Measurements from ENCODE around the gene TOP3B.
A peak's percentile ranks its signal among the peaks of the same experiment; 100 is the strongest.

TOP3B gene

DNA sequence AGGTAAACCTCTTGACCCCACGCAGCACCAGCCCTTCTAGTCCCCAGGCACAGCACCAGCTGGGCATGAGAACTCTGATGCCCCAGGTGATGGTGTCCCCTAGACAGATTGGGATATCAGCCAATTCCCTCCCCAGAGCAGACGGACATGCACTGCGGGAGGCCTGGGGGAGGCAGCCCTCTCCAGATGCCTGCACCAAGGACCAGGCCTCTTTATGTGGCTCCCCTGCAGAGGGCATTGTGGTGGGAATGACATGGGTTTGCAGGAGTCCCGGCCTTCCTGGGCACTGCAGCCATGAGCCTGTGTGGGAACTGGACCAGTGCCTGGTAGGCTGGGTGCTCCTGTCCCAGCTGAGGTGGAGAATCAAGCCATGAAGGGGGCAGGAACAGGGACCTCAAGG lies 55.9 kb downstream of the TOP3B start:
- Histone ChIP-seq H3K9ac (ENCODE audit: low read length) (no peak overlapping the region), H3K4me1 (ENCODE audit: control insufficient read depth, insufficient read depth, low read length) (no peaks in the 10 kb centered on the region), H3K36me3 (ENCODE audit: control insufficient read depth, insufficient read depth, low read length, severe bottlenecking) (peaks cover 44% of the 10 kb centered on the region), H3K9me3 (ENCODE audit: control insufficient read depth, low read length) (no peaks in the 10 kb centered on the region), H3K27me3 (replicated peaks; ENCODE audit: control insufficient read depth, insufficient read depth, low read length) (no peaks in the 10 kb centered on the region), H3K4me3 (ENCODE audit: low read length) (no peak overlapping the region)
- no peak for DNase-seq (ENCODE audit: low read depth)

DNA sequence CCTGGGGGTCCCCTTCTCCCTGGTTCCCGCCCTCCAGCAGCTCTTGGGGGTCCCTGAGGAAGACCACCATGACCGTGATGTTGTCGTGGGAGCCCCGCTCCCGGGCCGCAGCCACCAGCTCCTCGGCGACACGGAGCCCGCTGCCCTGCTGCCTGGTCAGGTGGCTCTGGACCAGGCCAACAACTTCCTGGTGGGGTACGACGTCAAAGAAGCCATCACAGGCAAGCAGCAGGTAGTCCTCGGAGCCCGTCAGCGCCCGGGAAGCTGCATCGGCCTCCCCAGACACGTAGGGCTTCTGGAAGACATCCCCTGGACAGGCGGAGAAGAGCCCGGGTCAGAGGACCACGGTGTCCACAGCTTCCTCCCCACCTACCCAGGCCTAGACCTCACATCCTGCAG lies 59.4 kb downstream of the TOP3B start:
- no peaks in the 10 kb centered on the region for H3K27me3 ChIP-seq (replicated peaks; ENCODE audit: control insufficient read depth, insufficient read depth, low read length)
- H3K36me3 ChIP-seq (ENCODE audit: control insufficient read depth, insufficient read depth, low read length, severe bottlenecking) = peaks cover 17% of the 10 kb centered on the region
- peaks cover 3% of the 10 kb centered on the region for H3K4me1 ChIP-seq (ENCODE audit: control insufficient read depth, insufficient read depth, low read length)
- H3K9ac ChIP-seq (ENCODE audit: low read length) = no peak overlapping the region
- H3K4me3 ChIP-seq (ENCODE audit: low read length) = no peak overlapping the region
- no peak for DNase-seq (ENCODE audit: low read depth)
- H3K9me3 ChIP-seq (ENCODE audit: control insufficient read depth, low read length) = no peaks in the 10 kb centered on the region

DNA sequence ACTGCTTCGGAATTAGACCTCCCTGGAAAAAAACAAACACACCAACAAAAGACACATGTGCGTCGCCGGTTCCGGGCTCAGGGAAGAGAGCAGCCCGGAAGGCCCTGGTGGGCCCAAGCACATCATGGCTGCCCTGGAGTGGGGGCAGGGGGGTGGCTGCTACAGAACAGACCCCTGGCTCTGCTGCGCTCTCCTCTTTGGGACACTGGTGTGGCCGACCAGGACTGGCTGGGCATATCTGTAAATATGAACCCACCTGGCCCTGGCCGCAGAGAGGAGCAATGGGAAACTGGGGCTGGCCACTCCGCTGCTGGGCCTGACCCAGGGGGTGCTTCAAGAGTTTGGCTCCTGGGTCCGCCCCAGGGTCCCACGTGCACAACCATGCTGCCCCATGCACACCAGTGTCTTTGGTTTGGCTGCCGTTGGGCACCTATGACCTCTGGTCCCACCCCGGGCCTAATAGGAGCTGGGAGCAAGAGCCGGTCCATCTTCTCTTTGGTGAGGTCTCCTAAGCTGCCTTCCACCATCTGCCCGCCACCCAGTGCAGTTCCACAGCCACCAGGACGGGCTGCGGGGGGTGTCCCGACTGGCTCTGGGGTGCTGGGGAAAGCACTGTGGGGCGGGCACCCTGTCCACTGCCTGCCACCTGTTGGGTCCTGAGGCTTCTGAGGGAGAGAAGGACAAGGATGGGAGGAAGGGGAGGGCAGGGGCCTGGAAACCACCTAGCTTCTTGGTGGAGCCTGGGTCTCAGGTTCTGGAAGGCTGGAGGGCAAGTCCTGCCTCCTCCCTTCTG lies 60.0 kb downstream of the TOP3B start:
- Histone ChIP-seq H3K27me3 (replicated peaks; ENCODE audit: control insufficient read depth, insufficient read depth, low read length) (no peaks in the 10 kb centered on the region), H3K4me1 (ENCODE audit: control insufficient read depth, insufficient read depth, low read length) (peaks cover 3% of the 10 kb centered on the region), H3K36me3 (ENCODE audit: control insufficient read depth, insufficient read depth, low read length, severe bottlenecking) (peaks cover 15% of the 10 kb centered on the region), H3K9me3 (ENCODE audit: control insufficient read depth, low read length) (no peaks in the 10 kb centered on the region), H3K9ac (ENCODE audit: low read length) (no peak overlapping the region), H3K4me3 (ENCODE audit: low read length) (no peak overlapping the region)
- DNase-seq (ENCODE audit: low read depth) = no peak

DNA sequence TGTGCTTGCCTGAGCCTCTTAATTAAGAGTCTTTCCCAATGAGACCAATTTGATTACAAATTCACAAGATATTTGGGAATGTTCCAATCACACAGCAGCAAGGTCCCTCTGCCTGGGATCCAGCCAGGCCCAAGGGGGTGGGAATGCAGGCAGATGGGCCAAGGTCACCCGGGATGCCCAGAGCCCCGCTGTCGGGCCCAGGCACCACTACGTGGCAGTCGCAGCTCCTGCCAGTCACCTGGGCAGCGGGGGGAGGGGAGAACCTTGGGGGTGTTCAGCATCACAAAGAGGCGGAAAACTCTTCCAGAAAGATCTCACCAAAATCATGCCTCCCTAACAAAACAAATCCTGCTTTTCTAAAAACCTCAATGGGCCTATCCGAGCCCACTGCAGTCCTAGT lies 60.9 kb downstream of the TOP3B start:
- H3K4me3 ChIP-seq (ENCODE audit: low read length) = no peak overlapping the region
- peaks cover 3% of the 10 kb centered on the region for H3K4me1 ChIP-seq (ENCODE audit: control insufficient read depth, insufficient read depth, low read length)
- H3K9me3 ChIP-seq (ENCODE audit: control insufficient read depth, low read length) = no peaks in the 10 kb centered on the region
- no peak overlapping the region for H3K9ac ChIP-seq (ENCODE audit: low read length)
- H3K36me3 ChIP-seq (ENCODE audit: control insufficient read depth, insufficient read depth, low read length, severe bottlenecking) = peaks cover 11% of the 10 kb centered on the region
- no peaks in the 10 kb centered on the region for H3K27me3 ChIP-seq (replicated peaks; ENCODE audit: control insufficient read depth, insufficient read depth, low read length)
- peak; percentile 6 for DNase-seq (ENCODE audit: low read depth)

DNA sequence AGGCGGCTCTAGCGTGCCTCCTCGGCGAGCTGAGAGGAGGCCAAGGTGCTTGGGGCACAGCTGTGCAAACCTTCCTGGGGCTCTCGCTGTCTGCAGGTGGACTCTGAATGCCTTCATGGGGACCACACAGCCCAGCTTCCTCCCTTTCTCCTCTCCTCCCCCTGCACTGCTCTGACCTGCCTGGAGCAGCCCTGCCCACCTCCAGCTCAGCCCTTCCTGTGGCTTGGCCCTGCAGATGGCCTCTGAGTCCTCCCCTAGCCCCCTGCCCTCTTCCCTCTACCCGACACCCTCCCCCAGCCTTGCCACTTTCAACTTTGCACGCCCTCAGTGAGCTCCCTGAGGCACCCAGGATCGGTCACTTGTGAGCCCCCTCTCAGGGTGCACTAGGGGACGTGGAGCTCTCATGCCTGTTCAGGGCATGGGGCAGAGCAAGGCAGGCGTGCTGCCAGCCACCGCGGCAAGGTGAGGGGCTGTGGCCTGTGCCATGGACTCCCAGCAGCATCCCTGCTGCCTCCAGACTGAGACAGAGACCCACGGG lies 61.3 kb downstream of the TOP3B start:
- no peaks in the 10 kb centered on the region for H3K27me3 ChIP-seq (replicated peaks; ENCODE audit: control insufficient read depth, insufficient read depth, low read length)
- no peaks in the 10 kb centered on the region for H3K9me3 ChIP-seq (ENCODE audit: control insufficient read depth, low read length)
- no peak overlapping the region for H3K4me3 ChIP-seq (ENCODE audit: low read length)
- peaks cover 7% of the 10 kb centered on the region for H3K36me3 ChIP-seq (ENCODE audit: control insufficient read depth, insufficient read depth, low read length, severe bottlenecking)
- no peak for DNase-seq (ENCODE audit: low read depth)
- no peak overlapping the region for H3K9ac ChIP-seq (ENCODE audit: low read length)
- peaks cover 3% of the 10 kb centered on the region for H3K4me1 ChIP-seq (ENCODE audit: control insufficient read depth, insufficient read depth, low read length)

DNA sequence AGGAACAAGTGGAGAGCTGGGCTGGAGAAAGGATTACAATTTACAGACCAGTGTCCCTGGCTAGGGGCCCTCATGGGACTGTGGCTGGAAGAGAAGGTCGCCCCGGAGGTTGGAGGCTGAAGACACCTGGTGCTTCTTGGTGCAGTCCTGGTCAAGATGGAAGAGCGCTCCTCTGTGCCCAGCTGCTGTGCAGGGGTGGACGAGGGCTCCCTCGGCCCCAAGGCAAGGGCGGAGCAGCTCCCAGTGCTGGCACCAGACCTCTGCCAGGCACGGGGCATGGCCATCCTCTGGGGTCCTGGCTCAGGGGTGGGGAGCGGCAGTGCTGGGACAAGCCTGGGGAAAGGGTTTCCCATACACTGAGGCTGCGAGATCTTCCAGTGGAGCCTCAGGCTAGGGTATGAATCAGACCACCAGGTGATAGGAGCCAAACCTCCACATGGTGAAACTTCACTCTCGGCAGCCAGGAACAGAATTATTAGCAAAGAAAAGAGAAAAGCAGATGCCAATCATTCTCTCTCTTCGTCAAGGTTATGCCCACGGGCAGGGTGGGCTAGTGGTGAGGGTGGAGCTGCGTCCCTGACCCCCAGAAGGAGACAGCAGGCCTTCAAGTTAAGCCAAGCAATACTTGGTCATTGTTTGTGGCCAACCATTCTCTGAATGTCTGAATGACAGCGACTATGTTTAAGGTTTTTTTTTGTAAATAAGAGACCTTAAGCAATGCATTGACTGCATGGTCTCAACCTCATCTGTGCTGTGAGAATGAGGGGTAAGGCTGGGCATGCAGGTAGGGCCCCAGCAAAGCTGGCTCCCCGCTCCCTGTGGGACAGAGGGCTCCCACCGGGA lies 62.0 kb downstream of the TOP3B start:
- Histone ChIP-seq H3K27me3 (replicated peaks; ENCODE audit: control insufficient read depth, insufficient read depth, low read length) (no peaks in the 10 kb centered on the region), H3K36me3 (ENCODE audit: control insufficient read depth, insufficient read depth, low read length, severe bottlenecking) (peaks cover 7% of the 10 kb centered on the region), H3K9ac (ENCODE audit: low read length) (no peak overlapping the region), H3K4me1 (ENCODE audit: control insufficient read depth, insufficient read depth, low read length) (peaks cover 3% of the 10 kb centered on the region), H3K4me3 (ENCODE audit: low read length) (no peak overlapping the region), H3K9me3 (ENCODE audit: control insufficient read depth, low read length) (no peaks in the 10 kb centered on the region)
- no peak for DNase-seq (ENCODE audit: low read depth)

DNA sequence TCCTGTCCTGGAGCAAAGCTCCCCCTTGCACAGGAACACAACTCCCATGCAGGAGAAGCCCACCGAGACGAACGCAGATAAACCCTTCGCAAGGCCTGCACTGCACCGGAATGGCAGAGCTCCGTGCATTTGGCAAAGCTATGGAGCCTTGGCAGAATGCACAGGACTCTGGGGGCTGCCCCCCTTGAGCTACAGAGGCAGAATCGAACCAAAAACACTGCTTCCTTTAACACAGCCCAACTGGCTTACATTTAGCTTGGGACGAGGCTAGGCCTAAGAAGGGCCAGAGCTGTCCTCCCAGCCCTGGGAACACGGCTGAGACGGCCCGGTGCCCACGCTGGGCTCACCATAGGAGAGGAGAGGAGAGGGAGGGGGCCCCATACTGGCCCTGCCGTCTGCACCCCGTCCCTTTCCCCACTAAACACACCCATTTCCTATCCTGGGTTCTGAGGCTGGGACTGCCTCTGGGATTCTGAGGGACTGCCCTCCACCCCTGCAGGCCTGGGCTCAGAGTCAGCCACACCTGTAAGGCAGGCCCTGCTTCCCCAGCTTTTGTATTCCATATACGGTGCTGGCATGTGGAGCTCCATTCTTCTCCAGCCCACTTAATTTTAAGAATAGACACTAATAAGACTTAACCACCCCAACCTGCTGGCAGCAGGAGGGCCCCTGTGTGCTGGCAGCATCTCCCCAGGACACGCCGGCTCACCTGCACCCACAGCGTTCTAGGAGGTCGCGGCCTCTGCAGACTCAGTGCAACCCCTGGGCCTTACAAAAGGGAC lies 62.9 kb downstream of the TOP3B start:
- no peaks in the 10 kb centered on the region for H3K9me3 ChIP-seq (ENCODE audit: control insufficient read depth, low read length)
- no peak for DNase-seq (ENCODE audit: low read depth)
- H3K4me3 ChIP-seq (ENCODE audit: low read length) = no peak overlapping the region
- peaks cover 4% of the 10 kb centered on the region for H3K36me3 ChIP-seq (ENCODE audit: control insufficient read depth, insufficient read depth, low read length, severe bottlenecking)
- peaks cover 3% of the 10 kb centered on the region for H3K4me1 ChIP-seq (ENCODE audit: control insufficient read depth, insufficient read depth, low read length)
- H3K27me3 ChIP-seq (replicated peaks; ENCODE audit: control insufficient read depth, insufficient read depth, low read length) = no peaks in the 10 kb centered on the region
- no peak overlapping the region for H3K9ac ChIP-seq (ENCODE audit: low read length)

DNA sequence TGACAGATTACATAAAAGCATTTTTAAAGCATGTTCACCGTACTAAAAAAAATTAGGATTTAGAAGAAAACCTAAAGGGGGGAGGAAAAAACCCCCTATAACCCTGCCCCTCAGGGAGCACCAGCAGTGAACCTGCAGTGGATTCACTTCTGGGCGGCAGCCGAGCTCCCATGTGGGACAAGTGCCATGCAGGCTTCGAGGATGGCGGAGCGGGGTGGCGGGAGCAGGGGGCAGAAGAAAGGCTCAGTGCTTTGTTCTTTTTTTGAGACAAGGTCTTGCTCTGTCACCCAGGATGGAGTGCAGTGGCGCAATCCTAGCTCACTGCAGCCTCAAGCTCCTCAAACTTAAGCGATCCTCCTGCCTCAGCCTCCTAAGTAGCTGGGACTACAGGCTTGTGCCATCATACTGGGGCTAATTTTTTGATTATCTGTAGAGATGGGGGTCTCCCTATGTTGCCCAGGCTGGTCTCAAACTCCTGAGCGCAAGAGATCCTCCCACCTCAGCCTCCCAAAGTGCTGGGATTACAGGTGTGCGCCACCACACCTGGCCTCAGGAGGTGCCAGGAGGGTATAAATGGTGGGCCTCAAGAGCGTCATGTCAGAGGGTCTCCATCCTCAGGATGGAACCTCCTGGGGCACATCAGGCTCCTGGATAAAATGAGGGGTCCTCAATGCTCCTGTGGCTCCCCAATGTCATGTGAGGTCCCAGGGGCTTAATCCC lies 64.0 kb downstream of the TOP3B start:
- Histone ChIP-seq H3K36me3 (ENCODE audit: control insufficient read depth, insufficient read depth, low read length, severe bottlenecking) (peaks cover 4% of the 10 kb centered on the region), H3K27me3 (replicated peaks; ENCODE audit: control insufficient read depth, insufficient read depth, low read length) (no peaks in the 10 kb centered on the region), H3K9ac (ENCODE audit: low read length) (no peak overlapping the region), H3K9me3 (ENCODE audit: control insufficient read depth, low read length) (no peaks in the 10 kb centered on the region), H3K4me3 (ENCODE audit: low read length) (no peak overlapping the region), H3K4me1 (ENCODE audit: control insufficient read depth, insufficient read depth, low read length) (peaks cover 3% of the 10 kb centered on the region)
- no peak for DNase-seq (ENCODE audit: low read depth)

DNA sequence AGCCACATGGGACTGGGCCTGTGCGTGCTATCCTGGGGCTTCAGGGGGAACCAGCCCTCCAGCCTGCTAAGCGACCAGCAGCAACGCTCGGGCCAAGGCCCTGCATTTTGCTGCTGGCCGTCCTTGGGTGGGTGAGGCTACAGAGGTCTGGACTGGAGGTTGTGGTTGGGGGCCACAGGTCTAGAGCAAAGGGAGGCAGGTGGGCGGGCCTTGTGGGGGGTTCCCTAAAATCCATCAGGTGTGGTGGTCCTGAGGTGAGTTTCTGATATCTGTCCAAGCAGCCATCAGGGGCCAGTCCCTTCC lies 64.7 kb downstream of the TOP3B start:
- Histone ChIP-seq H3K27me3 (replicated peaks; ENCODE audit: control insufficient read depth, insufficient read depth, low read length) (no peaks in the 10 kb centered on the region), H3K4me1 (ENCODE audit: control insufficient read depth, insufficient read depth, low read length) (peaks cover 3% of the 10 kb centered on the region), H3K9ac (ENCODE audit: low read length) (no peak overlapping the region), H3K4me3 (ENCODE audit: low read length) (no peak overlapping the region), H3K36me3 (ENCODE audit: control insufficient read depth, insufficient read depth, low read length, severe bottlenecking) (peaks cover 4% of the 10 kb centered on the region), H3K9me3 (ENCODE audit: control insufficient read depth, low read length) (no peaks in the 10 kb centered on the region)
- DNase-seq (ENCODE audit: low read depth) = no peak

DNA sequence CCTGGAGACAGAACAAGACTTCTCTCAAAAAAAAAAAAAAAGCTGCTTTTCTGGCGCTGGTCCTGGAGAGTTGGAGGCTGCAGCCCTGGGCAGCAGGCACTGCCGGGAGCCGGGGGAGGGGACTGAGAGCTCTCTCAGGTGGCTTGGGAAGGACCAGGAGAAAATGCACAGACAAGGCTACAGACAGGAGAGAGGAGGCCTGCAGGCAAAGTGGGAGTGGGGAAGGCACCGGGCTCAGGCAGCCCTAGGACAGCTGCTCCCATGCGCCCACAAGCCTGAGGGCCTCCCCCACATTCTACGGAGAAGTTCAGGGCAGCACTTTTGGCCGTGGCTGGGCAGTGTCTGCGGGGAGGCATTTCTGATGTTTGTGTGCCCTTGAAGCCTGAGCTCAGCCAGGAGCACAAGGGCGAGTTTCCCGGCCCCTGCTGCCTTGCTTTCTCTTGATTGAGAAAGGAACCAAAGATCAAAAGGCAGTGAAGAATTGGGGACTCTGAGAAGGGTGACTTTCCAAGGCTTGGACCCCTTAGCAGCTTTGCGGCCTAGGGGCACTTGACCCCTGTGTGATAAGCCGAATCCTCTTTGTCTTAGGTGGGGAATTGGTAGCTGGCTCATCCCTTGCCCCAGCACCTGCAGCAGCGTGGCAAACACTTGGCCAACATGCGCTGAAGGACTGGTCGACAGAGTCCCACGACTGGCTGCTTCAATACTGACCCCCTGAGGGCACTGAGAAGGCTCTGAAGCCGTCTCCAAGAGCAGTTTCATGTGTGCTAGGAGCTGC lies 65.2 kb downstream of the TOP3B start:
- peaks cover 3% of the 10 kb centered on the region for H3K4me1 ChIP-seq (ENCODE audit: control insufficient read depth, insufficient read depth, low read length)
- peaks cover 4% of the 10 kb centered on the region for H3K36me3 ChIP-seq (ENCODE audit: control insufficient read depth, insufficient read depth, low read length, severe bottlenecking)
- peak; percentile 3 for DNase-seq (ENCODE audit: low read depth)
- H3K27me3 ChIP-seq (replicated peaks; ENCODE audit: control insufficient read depth, insufficient read depth, low read length) = no peaks in the 10 kb centered on the region
- no peaks in the 10 kb centered on the region for H3K9me3 ChIP-seq (ENCODE audit: control insufficient read depth, low read length)
- H3K4me3 ChIP-seq (ENCODE audit: low read length) = no peak overlapping the region
- H3K9ac ChIP-seq (ENCODE audit: low read length) = no peak overlapping the region

All from adipocyte (in vitro differentiated cells).